Tibial artery (tissue), 4 donors: Measurements from ENCODE around the gene ANKLE2.
"Not testable (repeated sequence)": the region's sequence is repeated elsewhere in the genome, so short reads cannot be mapped to it uniquely, and the experiment has no call there.

Source experiments
- DNase-seq, 2 donors: peaks; one replicate each; pipeline ENCODE4 v3.0.0-alpha.2; 2019
- H3K27ac ChIP-seq, 2 donors: fragments of 200-600 bp; sonication (generic) in 1 of 2; 1 replicate in 1 of 2; 2 replicates in 1 of 2; pipeline ENCODE4 v1.5.1; 2018 to 2019; ENCODE audit warnings: mild to moderate bottlenecking in 1 of 2
- H3K27me3 ChIP-seq, 2 donors: fragments of 200-600 bp; sonication (generic) in 1 of 2; one replicate each; pipeline versions ENCODE4 v1.5.1 to v1.6.0; 2016 to 2019
- H3K36me3 ChIP-seq, 3 donors: fragments of 200-600 bp; sonication (generic) in 2 of 3; one replicate each; pipeline ENCODE4 v1.5.1; 2016 to 2019; ENCODE audit warnings: mild to moderate bottlenecking in 2 of 3
- H3K4me1 ChIP-seq, 4 donors: fragments of 200-600 bp; sonication (generic) in 2 of 4; 1 replicate in 3 of 4; 2 replicates in 1 of 4; pipeline ENCODE4 v1.5.1; 2016 to 2019
- H3K4me3 ChIP-seq, 2 donors: fragments of 200-600 bp; sonication (generic) in 1 of 2; 1 replicate in 1 of 2; 2 replicates in 1 of 2; pipeline ENCODE4 v1.5.1; 2018 to 2019; ENCODE audit warnings: mild to moderate bottlenecking in 2 of 2
- H3K9me3 ChIP-seq, 3 donors: fragments of 200-600 bp; sonication (generic) in 1 of 3; one replicate each; pipeline ENCODE4 v1.5.1; 2016 to 2019
- CTCF ChIP-seq, 2 experiments: fragments of 200-600 bp in 1 of 2; fragments of 450-650 bp in 1 of 2; IDR thresholded peaks; one replicate each; pipeline ENCODE4 v1.5.1; 2017 to 2019; ENCODE audit warnings: antibody characterized with exemption in 2 of 2, mild to moderate bottlenecking in 1 of 2, moderate library complexity in 1 of 2
- intact Hi-C: fragments of 100-400 bp; cut with DNase I; formaldehyde crosslinking; loops from one replicate; pipeline ENCODE4 v1.15.0; 2023; ENCODE audit warnings: low total_unique reads

The ANKLE2 gene

GRCh38 chr12:132761032-132761920 lies at the start of gene ANKLE2:
ANKLE2 (minus strand) TSS chr12:132761832; CDS start chr12:132761798, 34 bp downstream.
- Histone ChIP-seq H3K4me3 (peak within 1 kb of the TSS; percentile 98 to 100), H3K4me1 (peaks cover 0 to 26% (median 21%) of the 10 kb centered on the region in 4 donors), H3K27ac (peak within 1 kb of the TSS; percentile 93 to 99), H3K9me3 (no peaks in the 10 kb centered on the region), H3K36me3 (peaks cover 0 to 28% (median 3%) of the 10 kb centered on the region in 3 donors), H3K27me3 (no peaks in the 10 kb centered on the region)
- no peak for TF ChIP-seq CTCF (IDR thresholded peaks at IDR 0.05)
- DNase-seq, result peak; percentile 29 to 80
- intact Hi-C loops, result loop anchor here (10.0 kb wide), 2 partner anchors 46 to 144 kb away; partner anchors contain the start of gene PGAM5

DNA sequence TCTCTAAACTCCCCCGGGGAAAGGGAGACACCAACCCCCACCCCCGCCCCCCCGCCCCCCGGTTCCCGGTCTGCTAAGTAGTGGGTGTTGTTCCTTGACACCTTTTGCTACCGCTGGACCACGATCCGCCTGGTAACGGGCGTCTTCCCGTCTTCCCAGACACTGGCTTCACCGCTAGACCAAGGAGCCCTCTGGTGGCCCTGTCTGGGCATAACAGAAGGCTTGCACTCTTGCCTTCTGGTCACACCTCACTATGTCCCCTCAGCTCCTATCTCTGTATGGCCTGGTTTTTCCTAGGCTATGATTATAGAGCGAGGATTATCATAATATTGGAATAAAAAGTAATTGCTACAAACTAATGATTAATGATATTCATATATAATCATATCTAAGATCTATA lies 47.8 kb upstream of the ANKLE2 start:
- H3K9me3 ChIP-seq, H3K27ac ChIP-seq, H3K27me3 ChIP-seq, H3K4me3 ChIP-seq, intact Hi-C loops, H3K4me1 ChIP-seq: not testable (repeated sequence)
- peak in 1 of 2 experiments; percentile 23 for TF ChIP-seq CTCF (IDR thresholded peaks at IDR 0.05)
- H3K36me3 ChIP-seq, result peaks cover 59 to 96% (median 74%) of the 10 kb centered on the region in 3 donors
- peak in 1 of 2 donors; percentile 31 for DNase-seq

- Histone ChIP-seq H3K4me3 (no peak overlapping the region), H3K4me1 (no peaks in the 10 kb centered on the region), H3K36me3 (peaks cover 61 to 95% (median 77%) of the 10 kb centered on the region in 3 donors), H3K27ac (no peak overlapping the region), H3K9me3 (no peaks in the 10 kb centered on the region), H3K27me3 (no peaks in the 10 kb centered on the region)
- TF ChIP-seq CTCF (IDR thresholded peaks at IDR 0.05), result no peak
- no peak for DNase-seq
- intact Hi-C loops, result no loop called here
Measured at GRCh38 chr12:132807295-132808092, 45.9 kb upstream of the ANKLE2 start.

DNA sequence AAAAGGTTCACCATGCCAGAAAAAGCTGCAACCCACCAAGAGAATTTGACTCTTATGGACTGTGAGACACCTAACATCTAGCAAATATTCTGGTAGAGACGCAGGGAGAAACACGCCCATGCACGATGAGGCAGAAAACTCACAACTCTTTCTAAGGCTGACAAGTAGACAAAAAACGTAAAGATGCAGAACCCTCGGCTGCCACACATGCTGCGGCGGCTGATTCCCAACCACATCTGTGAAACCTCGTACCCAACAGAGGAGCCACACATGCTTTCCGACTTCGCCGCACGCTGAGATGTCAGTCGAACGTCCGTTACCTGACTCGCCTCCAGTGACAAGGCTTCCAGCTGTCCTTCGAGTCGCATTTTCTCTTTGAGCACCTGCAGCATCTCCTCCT lies 45.2 kb upstream of the ANKLE2 start:
- no peaks in the 10 kb centered on the region for H3K4me1 ChIP-seq
- intact Hi-C loops, result no loop called here
- no peaks in the 10 kb centered on the region for H3K9me3 ChIP-seq
- H3K27ac ChIP-seq, result no peak overlapping the region
- no peak overlapping the region for H3K4me3 ChIP-seq
- no peak for TF ChIP-seq CTCF (IDR thresholded peaks at IDR 0.05)
- DNase-seq, result no peak
- H3K27me3 ChIP-seq, result no peaks in the 10 kb centered on the region
- peaks cover 61 to 95% (median 78%) of the 10 kb centered on the region in 3 donors for H3K36me3 ChIP-seq

DNA sequence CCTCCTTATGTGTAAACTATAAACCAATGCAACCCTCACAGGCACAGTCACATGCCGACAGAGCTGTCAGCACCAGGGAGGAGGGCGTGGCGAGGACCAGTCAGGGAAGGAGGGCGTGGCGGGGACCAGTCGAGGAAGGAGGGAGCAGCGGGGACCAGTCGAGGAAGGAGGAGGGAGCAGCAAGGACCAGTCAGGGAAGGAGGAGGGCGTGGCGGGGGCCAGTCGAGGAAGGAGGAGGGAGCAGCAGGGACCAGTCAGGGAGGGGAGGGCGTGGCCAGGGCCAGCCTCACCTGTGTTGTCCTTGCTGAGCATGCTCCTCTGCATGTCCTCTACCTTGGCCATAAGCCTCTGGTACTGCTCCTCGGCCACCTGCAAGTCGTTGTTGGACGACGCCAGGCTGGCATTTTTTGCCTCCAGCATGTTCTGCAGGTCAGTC lies 42.8 kb upstream of the ANKLE2 start:
- Histone ChIP-seq H3K36me3 (peaks cover 76 to 97% (median 88%) of the 10 kb centered on the region in 3 donors), H3K27ac (no peak overlapping the region), H3K27me3 (no peaks in the 10 kb centered on the region), H3K4me1 (no peaks in the 10 kb centered on the region), H3K4me3 (no peak overlapping the region), H3K9me3 (no peaks in the 10 kb centered on the region)
- intact Hi-C loops, result no loop called here
- DNase-seq, result no peak
- TF ChIP-seq CTCF (IDR thresholded peaks at IDR 0.05), result no peak
